Measurements from ENCODE around the gene OR2T27.

DNA sequence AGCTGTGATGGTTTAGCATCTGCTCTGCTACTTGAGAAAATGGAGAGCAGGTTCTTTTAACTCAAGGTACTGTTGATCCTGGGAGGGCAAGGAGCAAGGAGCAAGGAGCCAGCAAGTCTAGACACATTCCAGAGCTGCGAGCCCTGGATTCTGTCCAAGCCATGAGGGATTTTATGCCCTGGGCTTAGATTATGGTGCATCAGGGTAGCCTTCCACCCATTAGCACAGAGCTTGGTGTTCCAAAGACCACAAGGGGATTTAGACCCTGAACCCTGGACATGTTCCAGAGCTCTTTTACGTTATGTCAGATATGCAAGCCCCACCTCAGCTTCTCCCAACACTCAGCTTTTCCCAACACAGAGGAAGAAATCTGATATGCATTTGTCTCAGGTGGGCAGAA, 49.3 kb upstream of the OR2T27 start:
- no peak for TF ChIP-seq ATF2 (tag by site-specific recombination; IDR thresholded peaks at IDR 0.05; ENCODE audit: low read depth)
- no peak for TF ChIP-seq YY1 (tag by site-specific recombination; IDR thresholded peaks at IDR 0.05)
- TF ChIP-seq, protein P1, sequence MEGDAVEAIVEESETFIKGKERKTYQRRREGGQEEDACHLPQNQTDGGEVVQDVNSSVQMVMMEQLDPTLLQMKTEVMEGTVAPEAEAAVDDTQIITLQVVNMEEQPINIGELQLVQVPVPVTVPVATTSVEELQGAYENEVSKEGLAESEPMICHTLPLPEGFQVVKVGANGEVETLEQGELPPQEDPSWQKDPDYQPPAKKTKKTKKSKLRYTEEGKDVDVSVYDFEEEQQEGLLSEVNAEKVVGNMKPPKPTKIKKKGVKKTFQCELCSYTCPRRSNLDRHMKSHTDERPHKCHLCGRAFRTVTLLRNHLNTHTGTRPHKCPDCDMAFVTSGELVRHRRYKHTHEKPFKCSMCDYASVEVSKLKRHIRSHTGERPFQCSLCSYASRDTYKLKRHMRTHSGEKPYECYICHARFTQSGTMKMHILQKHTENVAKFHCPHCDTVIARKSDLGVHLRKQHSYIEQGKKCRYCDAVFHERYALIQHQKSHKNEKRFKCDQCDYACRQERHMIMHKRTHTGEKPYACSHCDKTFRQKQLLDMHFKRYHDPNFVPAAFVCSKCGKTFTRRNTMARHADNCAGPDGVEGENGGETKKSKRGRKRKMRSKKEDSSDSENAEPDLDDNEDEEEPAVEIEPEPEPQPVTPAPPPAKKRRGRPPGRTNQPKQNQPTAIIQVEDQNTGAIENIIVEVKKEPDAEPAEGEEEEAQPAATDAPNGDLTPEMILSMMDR (tag by site-specific recombination; IDR thresholded peaks at IDR 0.05): no peak

All from HEK293 (cell line).